GM20431 (cell line): ENCODE results near the gene SORCS2.

Experiments used
- in situ Hi-C: fragments of 300-500 bp; cut with MseI, MboI; formaldehyde crosslinking; loops from one replicate; pipeline ENCODE4 v1.15.0; 2020; ENCODE audit warnings: low sequenced_read_pairs; ENCODE audit not compliant: unreplicated experiment

Gene SORCS2

GRCh38 chr4:7280926-7281690, 88.8 kb downstream of the SORCS2 start:
- in situ Hi-C loops = no loop called here

GRCh38 chr4:7281691-7282665, 89.6 kb downstream of the SORCS2 start:
- in situ Hi-C loops = no loop called here

DNA sequence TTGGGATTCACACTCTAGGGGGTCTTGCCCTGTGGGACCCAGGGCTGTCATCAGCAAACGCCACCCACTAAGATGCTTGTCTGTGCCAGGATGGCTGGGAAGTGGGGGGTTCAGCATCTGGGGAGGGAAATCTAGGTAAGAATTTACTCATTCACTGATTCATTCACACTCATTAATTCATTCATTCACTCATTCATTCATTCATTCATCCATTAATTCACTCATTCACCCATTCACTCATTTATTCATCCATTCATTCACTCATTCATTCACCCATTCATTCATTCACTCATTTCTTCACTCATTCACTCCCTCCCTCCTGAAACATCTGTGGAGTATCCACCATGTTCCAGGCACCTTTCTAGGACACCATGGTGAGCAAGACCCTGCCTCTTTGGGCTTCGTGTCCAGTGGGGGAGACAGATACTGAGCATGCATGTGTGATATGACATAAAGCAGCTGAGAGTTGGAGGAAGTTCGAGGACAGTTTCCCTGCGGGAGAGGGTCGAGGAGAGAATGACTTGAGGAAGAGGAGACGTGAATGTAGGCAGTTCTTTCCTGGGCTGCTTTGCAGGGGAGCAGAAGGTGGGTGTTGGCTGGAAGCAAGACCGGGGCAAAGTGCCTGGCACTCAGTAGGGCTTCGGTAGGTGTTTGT, 90.6 kb downstream of the SORCS2 start:
- in situ Hi-C loops = no loop called here

GRCh38 chr4:7285244-7286094, 93.1 kb downstream of the SORCS2 start:
- in situ Hi-C loops = no loop called here

DNA sequence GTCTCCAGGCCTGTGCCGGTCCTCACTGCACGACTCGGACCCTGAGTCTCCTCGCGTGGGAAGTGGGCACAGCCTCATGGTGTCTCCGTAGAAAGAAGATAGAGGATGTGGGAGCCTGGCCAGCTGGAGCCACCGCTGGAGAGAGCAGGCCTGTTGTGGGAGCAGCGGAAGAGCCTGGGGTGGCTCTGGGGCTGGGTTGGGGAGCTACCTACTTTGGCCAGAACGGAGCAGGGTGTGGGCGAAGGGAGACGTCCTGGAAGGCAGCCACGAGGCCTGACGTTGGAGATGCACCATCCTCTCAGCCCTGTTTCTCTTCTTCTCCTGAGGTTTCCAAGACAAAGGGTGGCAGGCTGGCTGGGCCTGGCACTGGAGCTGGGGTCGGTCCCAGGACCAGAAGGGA, 93.8 kb downstream of the SORCS2 start:
- in situ Hi-C loops = no loop called here

DNA sequence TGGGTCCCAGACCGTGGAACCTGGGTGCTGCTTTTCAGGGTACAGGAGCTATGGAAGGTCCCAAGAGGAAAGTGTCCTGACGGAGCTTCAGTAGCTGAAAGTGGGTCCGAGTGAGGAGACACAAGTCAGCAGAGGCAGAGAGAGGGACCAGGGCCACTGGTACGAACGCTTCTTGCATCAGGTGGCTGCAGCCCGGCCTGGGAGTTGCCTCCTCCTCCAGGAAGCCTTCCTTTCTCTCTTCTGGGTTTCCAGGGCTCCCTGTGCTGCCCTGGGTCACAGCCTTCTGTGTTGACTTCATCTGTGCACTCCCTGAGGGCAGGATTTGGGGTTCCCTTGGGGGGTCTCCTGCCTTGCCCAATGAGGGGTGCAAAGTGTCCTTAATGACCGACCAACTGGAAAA, 94.5 kb downstream of the SORCS2 start:
- in situ Hi-C loops = no loop called here

- in situ Hi-C loops = no loop called here
Observed at GRCh38 chr4:7287274-7287917, 95.1 kb downstream of the SORCS2 start.

DNA sequence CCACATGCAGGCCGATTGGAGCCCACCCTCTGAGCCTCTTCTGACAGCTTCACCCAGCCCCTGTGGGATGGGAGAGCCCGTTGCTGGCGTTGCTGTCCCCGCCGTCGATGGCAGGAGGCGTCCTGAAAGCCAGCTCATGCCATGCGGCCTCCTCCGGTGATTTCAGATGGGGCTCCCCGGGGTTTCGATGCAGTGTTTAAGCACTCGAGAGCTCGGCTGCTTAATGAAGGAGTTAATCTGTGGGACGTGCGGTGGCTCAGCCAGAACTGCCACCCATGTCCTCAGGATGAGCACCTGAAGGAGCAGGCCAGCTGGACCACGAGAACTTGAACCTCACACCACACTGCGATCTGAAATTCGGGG, 95.6 kb downstream of the SORCS2 start:
- in situ Hi-C loops = no loop called here

DNA sequence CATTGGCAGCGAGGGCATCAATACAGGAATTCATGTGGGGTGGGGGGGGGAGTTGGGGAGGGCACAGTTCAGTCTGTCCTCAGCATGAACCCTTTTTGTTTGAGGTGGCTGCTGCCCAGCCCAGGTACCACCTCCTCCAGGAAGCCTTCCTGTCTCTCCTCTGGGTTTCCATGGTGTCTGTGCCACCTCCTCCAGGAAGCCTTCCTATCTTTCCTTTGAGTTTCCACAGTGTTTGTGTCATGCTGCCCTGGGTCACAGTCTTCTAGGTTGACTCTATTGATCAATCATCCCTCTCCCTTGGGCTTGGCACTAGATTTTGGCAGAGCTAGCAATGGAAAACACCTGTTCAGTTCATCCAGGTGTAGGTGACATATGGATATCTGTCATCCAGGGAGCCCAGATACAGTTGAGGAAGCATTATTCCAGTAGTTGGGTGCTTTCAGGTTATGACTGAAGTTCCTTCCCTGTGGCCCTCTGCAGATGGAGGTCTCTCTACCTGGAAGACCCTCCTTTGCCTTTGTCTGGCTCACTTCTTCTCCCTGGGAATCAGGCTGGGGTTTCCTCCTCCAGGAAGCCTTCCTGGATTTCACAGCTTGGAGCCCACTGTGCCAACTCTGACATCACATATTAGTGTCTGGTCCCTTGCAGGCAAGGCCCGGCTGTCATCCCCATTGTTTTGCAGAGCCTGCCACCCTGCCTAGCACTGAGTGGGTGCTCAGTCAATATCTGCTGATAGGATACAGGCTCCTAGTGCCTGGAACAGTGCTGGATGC, 96.6 kb downstream of the SORCS2 start:
- in situ Hi-C loops = no loop called here

DNA sequence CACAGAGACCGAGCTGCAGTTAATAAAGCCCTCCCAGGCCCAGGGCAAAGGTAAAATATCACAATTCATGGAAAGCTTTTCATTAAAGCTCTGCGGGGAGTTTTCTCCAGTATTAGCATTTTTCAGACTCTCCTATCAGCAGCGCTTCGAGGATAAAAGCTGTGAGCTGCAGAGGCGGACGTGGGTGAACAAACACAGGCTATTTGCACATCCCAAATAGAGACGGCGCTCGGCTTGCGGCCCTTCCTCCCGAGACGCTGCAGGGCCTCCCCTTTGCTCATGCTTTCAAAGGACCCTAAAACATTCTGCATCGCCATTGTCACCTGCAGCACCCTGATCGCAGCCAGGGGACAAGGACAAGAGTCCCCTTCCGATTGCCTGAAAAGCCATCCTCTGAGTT, 97.3 kb downstream of the SORCS2 start:
- in situ Hi-C loops = no loop called here

DNA sequence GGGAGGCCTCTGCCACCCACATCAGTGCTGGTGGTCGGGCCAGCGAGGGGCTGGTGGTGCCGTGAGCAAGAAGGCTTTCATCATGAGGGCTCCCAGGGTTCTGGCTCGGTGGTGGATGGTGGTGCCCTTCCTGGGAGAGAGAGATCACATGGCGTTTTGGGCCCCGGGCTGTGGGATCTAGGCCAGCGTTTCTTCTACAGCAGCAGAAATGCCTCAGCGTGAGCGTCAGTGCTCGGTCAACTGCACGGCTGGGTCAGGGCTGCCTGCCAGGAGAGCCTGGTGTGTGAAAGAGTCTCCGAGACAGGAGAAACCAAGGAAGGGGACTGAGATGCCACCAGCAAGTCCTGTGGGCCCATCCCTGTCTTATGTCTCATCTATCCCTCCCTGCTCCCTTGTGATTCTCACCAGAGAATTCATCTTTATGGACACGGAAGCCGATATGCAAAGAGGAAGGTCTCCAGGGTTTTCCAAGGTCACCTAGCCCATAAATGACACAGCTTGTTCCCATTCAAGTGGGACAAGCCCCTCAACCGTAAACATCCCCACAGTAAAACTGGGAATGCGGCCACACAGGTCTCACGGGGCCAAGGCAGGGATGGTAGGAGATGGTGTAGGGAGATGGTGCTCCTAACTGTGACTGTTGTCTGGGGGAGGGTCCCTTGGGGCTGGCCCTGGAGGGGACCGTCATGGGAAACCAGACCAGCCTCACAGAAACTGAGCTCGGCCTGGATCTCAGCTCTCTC, 99.2 kb downstream of the SORCS2 start:
- in situ Hi-C loops = no loop called here

DNA sequence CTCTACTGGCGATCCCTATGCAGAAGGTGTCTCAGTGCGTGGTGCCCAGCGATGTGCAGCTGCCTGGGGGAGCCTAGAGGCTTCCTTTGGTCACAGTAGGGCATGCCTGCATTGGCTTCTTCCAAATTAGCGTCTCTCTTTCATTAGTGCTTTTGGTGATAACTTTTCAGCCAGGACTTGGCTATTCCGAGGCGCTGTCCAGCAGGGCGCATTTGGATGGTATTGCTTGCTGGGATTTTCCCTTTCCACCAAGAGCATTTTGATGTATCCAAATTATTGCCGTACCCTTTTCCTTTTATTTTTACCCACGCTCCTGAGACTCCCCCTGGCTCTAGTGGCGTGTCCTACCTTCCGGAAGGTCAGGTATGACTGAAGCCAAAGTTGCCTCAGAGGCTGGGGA, 101.4 kb downstream of the SORCS2 start:
- in situ Hi-C loops = no loop called here

GRCh38 chr4:7294176-7294756, 101.9 kb downstream of the SORCS2 start:
- in situ Hi-C loops = no loop called here

DNA sequence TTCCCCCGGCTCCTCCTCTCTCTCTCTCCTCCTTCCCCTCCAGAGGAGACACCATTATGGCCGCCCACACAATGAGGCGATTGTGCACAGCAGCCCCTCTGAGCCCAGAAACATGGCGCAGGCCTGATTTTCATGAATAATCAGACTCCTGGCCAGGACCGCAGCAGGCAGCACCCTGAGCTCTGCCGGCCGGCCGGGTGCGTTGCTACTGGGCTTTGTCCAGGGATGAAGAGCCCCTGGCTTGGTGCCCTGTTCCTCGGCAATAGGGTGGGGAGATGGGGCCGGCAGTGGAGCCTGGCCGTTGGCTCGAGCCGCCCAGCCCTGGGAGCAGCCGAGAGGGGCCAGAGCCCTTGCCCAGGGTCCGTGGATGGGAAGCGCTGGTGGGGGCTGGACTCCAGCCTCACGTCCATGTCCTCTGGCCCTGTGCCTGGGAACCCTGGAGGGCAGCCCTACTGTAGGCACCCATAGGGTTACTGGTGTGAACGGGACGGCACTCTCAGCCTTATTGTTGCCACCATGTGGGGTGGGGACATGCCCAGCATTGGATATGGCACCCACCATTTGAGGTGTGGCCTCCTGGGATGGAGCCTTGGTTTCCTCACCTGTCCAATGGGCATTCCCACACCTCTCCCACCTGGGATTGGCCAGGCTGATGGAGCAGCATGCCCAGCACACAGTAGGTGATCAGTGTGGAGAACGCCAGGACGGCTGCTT, 103.0 kb downstream of the SORCS2 start:
- in situ Hi-C loops = no loop called here

DNA sequence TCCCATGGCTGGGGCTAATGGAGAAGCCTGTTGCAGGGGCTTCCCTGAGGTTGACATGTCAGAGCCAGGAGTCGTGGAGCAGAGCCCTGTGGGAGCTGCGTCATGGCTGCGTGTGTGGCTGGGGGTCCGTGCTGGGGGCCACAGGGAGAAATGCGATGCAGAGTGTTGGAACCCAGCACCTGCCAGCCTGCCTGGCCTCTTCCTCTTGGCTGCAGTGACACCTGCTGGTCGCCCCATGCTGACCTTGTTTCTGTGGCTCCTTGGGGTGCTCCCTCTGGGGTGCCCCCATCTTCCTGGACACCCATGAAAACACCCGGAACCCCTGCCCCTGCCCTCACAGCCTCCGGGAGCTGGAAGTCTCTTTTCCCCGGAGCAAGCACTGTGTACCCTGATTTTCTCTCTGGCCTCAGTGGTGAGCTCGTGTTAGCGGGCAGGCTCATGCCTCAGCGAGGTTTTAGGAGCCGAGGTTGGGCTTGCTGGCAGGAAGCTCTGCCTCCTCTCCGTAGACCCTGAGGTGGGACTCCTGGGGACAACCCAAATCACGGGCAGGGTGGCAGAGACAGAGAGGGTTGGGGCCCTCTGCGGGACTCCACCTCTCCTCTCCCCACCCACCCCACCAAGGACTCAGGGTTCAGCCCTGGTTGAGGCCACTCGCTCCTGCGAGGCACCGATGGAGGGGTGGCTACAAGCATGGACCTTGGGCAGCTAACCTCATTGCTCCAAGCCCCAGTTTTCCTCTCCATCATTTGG, 103.7 kb downstream of the SORCS2 start:
- in situ Hi-C loops = no loop called here

GRCh38 chr4:7296661-7297335, 104.5 kb downstream of the SORCS2 start:
- in situ Hi-C loops = no loop called here
